Brain pericyte (primary cell): Measurements from ENCODE around the gene PTGER4.
A peak's percentile ranks its signal among the peaks of the same experiment; 100 is the strongest.

ENCODE experiments used
- DNase-seq: peaks from one replicate; pipeline ENCODE4 v3.0.0-alpha.2; 2012; ENCODE audit warnings: low read depth, low spot score

PTGER4 gene

GRCh38 chr5:40669606-40670390 is 9.9 kb upstream of the PTGER4 start:
- DNase-seq, result no peak

- DNase-seq, result no peak
These were observed 7.3 kb upstream of the PTGER4 start for GRCh38 chr5:40672425-40672824.

GRCh38 chr5:40674661-40675235 is 5.0 kb upstream of the PTGER4 start:
- no peak for DNase-seq

GRCh38 chr5:40675396-40676133 is 4.2 kb upstream of the PTGER4 start:
- DNase-seq, result no peak

- DNase-seq, result no peak
These were observed 2.9 kb upstream of the PTGER4 start for GRCh38 chr5:40676613-40677343.

GRCh38 chr5:40677456-40677855 is 2.3 kb upstream of the PTGER4 start:
- DNase-seq, result no peak

- DNase-seq, result no peak
These were observed 1.7 kb upstream of the PTGER4 start for GRCh38 chr5:40678026-40678425.

GRCh38 chr5:40678460-40679147 is 1.1 kb upstream of the PTGER4 start:
- no peak for DNase-seq

GRCh38 chr5:40679148-40679912 is 385 bp upstream of the PTGER4 start:
- DNase-seq, result peak; percentile 75

- DNase-seq, result no peak
These were observed 1.1 kb downstream of the PTGER4 start for GRCh38 chr5:40680741-40681362.

GRCh38 chr5:40681363-40682153 is 1.8 kb downstream of the PTGER4 start:
- no peak for DNase-seq

GRCh38 chr5:40682154-40683017 is 2.7 kb downstream of the PTGER4 start:
- DNase-seq, result no peak

GRCh38 chr5:40683305-40683704 is 3.6 kb downstream of the PTGER4 start:
- DNase-seq, result no peak

GRCh38 chr5:40685193-40685592 is 5.5 kb downstream of the PTGER4 start:
- DNase-seq, result no peak

GRCh38 chr5:40685976-40686486 is 6.3 kb downstream of the PTGER4 start:
- no peak for DNase-seq

GRCh38 chr5:40687321-40687720 is 7.6 kb downstream of the PTGER4 start:
- no peak for DNase-seq

- peak; percentile 76 for DNase-seq
These were observed 8.5 kb downstream of the PTGER4 start for GRCh38 chr5:40688127-40688761.

GRCh38 chr5:40688996-40689395 is 9.3 kb downstream of the PTGER4 start:
- no peak for DNase-seq
